Right atrium auricular region (tissue), 2 donors: ENCODE measurements around the gene OR1C1. TPM values are rescaled to one million over a fixed set of nuclear protein-coding genes. Genes with fewer than 3 reads are reported as not detected.
"Not testable (repeated sequence)": the region's sequence is repeated elsewhere in the genome, so short reads cannot be mapped to it uniquely, and the experiment has no call there.

Source experiments
- DNase-seq: peaks from one replicate; pipeline ENCODE4 v3.0.0-alpha.2; 2019; ENCODE audit warnings: low spot score
- H3K27ac ChIP-seq, 2 donors: fragments of 200-600 bp; sonication (generic); 1 replicate in 1 of 2; 2 replicates in 1 of 2; pipeline ENCODE4 v1.5.1; 2016 to 2019
- H3K27me3 ChIP-seq, 2 donors: fragments of 200-600 bp; sonication (generic); one replicate each; pipeline versions ENCODE4 v1.5.1 to v1.6.0; 2017 to 2019
- H3K36me3 ChIP-seq: fragments of 200-600 bp; sonication (generic); one replicate; pipeline ENCODE4 v1.5.1; 2016
- H3K4me1 ChIP-seq, 2 donors: fragments of 200-600 bp; sonication (generic); one replicate each; pipeline versions ENCODE4 v1.5.1 to v1.6.0; 2017 to 2019
- H3K4me3 ChIP-seq, 2 donors: fragments of 200-600 bp; sonication (generic); 1 replicate in 1 of 2; 2 replicates in 1 of 2; pipeline ENCODE4 v1.5.1; 2017 to 2019; ENCODE audit warnings: mild to moderate bottlenecking in 1 of 2, moderate library complexity in 1 of 2
- H3K9me3 ChIP-seq, 2 donors: fragments of 200-600 bp; sonication (generic); one replicate each; pipeline ENCODE4 v1.5.1; 2019
- CTCF ChIP-seq, 2 donors: fragments of 200-600 bp; sonication (generic); IDR thresholded peaks; one replicate each; pipeline ENCODE4 v1.5.1; 2019; ENCODE audit warnings: antibody characterized with exemption in 2 of 2
- total RNA-seq, 2 donors: library from RNA; depleted of rRNA; stranded (reverse); fragments of >200 nt; gene quantifications; one replicate each; pipeline ENCODE4 v1.1.0, GENCODE V29; 2016

The OR1C1 gene
- total RNA-seq, 2 donors from 2014 or later = not detected

GRCh38 chr1:247747616-247748015 lies 12.7 kb downstream of the OR1C1 start:
- Histone ChIP-seq H3K9me3 (peaks cover 0 to 24% of the 10 kb centered on the region in 2 donors), H3K4me3 (no peak overlapping the region), H3K4me1 (no peaks in the 10 kb centered on the region), H3K27me3 (no peaks in the 10 kb centered on the region), H3K36me3 (no peaks in the 10 kb centered on the region), H3K27ac (no peak overlapping the region)
- TF ChIP-seq CTCF (IDR thresholded peaks at IDR 0.05) = no peak
- DNase-seq = no peak

GRCh38 chr1:247746391-247746935 lies 13.9 kb downstream of the OR1C1 start:
- Histone ChIP-seq H3K27ac (no peak overlapping the region), H3K36me3 (no peaks in the 10 kb centered on the region), H3K9me3 (peaks cover 0 to 19% of the 10 kb centered on the region in 2 donors), H3K27me3 (no peaks in the 10 kb centered on the region), H3K4me1 (no peaks in the 10 kb centered on the region), H3K4me3 (no peak overlapping the region)
- no peak for DNase-seq
- no peak for TF ChIP-seq CTCF (IDR thresholded peaks at IDR 0.05)

- not testable (repeated sequence) for H3K4me1 ChIP-seq, DNase-seq, H3K27me3 ChIP-seq, H3K36me3 ChIP-seq, H3K9me3 ChIP-seq, H3K27ac ChIP-seq, H3K4me3 ChIP-seq
Measured at GRCh38 chr1:247742215-247742760, 18.1 kb downstream of the OR1C1 start.

DNA sequence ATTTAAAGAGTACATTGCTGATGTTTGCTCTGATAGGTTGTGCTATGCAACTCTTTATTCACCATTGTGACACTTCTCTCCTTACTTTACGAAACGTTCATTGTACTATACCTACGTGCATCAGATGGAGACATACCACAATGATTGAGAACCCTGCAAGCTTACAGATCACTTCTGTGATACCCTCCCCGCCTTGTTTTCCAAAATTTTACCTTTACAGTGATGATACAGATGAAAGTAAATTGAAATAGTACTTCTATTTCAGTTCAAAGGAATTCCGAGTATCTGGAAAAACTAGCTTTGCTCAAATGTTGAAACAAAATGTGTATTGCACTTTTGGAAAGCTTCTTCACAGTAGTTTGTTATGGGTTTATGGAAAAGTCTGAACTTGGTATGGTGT lies 18.6 kb downstream of the OR1C1 start:
- H3K27ac ChIP-seq = no peak overlapping the region
- no peak for TF ChIP-seq CTCF (IDR thresholded peaks at IDR 0.05)
- H3K9me3 ChIP-seq = no peaks in the 10 kb centered on the region
- no peaks in the 10 kb centered on the region for H3K36me3 ChIP-seq
- no peak for DNase-seq
- no peaks in the 10 kb centered on the region for H3K27me3 ChIP-seq
- no peaks in the 10 kb centered on the region for H3K4me1 ChIP-seq
- H3K4me3 ChIP-seq = no peak overlapping the region

DNA sequence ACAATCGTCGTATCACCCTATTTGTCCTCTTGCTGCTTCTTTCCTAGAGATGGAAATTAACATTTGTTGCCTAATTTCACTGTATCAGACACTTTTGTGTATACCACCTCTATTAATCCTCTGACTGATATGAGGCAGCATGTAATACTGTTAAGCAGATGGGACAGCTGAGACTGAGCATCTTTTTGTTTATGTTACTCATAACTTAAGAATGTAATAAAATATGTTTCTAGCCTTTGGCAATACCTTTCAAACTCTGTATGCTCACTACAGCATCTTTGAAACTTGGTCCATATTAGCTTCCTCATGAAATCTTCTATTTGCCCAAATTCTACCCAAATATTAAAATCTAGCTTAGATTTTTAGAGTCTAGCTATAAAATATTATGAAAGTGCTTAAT lies 19.6 kb downstream of the OR1C1 start:
- no peak for DNase-seq
- H3K4me3 ChIP-seq = no peak overlapping the region
- H3K36me3 ChIP-seq = no peaks in the 10 kb centered on the region
- no peak for TF ChIP-seq CTCF (IDR thresholded peaks at IDR 0.05)
- H3K27ac ChIP-seq = no peak overlapping the region
- no peaks in the 10 kb centered on the region for H3K27me3 ChIP-seq
- H3K4me1 ChIP-seq = no peaks in the 10 kb centered on the region
- no peaks in the 10 kb centered on the region for H3K9me3 ChIP-seq

DNA sequence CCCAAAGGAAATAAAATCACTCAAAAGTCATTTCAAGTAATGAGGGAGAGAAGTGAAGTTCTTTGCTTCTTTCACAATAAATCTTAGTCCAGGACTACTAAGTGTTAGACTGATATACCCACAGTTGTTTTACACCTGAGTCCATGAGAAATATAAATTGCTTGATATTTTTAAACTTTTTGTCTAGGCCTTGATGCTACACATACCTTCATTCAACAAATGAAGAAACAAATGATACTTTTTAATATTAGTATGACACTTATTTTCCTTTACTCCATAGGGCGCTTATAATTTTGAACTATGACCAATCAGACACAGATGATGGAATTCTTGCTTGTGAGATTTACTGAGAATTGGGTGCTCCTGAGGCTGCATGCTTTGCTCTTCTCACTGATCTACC lies 22.0 kb downstream of the OR1C1 start, which contains the start of gene OR14K1:
OR14K1 (plus strand) TSS at position 301 of the 400 bp plus-strand sequence; CDS start at position 301, 0 bp downstream.
- Histone ChIP-seq H3K36me3 (no peaks in the 10 kb centered on the region), H3K4me1 (no peaks in the 10 kb centered on the region), H3K4me3 (no peak within 1 kb of the TSS), H3K9me3 (no peaks in the 10 kb centered on the region), H3K27me3 (no peaks in the 10 kb centered on the region), H3K27ac (no peak within 1 kb of the TSS)
- TF ChIP-seq CTCF (IDR thresholded peaks at IDR 0.05) = no peak
- DNase-seq = no peak
